IMR-90 (cell line): ENCODE results near the gene OR2H1. TPM values are rescaled to one million over a fixed set of nuclear protein-coding genes. Genes with fewer than 3 reads are reported as not detected.

Experiments used
- ATAC-seq: fragments of 200-7000 bp; cut with Tn5 transposase; 2 replicates; pipeline ENCODE4 v1.9.1; 2020; ENCODE audit warnings: low read depth, mild to moderate bottlenecking, moderate library complexity
- BruUV-seq: library from RNA; stranded (reverse); fragments of 400-500 nt; replicated peaks from 2 replicates; lab custom pipeline; 2021; lab: Mats Ljungman, UMichigan
- CTCF ChIA-PET: fragments of 300-600 bp; formaldehyde crosslinking; extraction: SDS; loops from one replicate; lab custom pipeline; 2021; ENCODE audit warnings: antibody characterized with exemption; lab: Yijun Ruan, JAX
- POLR2A ChIA-PET: fragments of 300-600 bp; sonication (Branson Sonifier 250); formaldehyde crosslinking; loops from one replicate; lab custom pipeline; 2022; ENCODE audit warnings: antibody characterized with exemption; ENCODE audit not compliant: unreplicated experiment; lab: Charles Lee
- DNase-seq: peaks from one replicate; pipeline ENCODE4 v3.0.0; 2013
- H2AFZ ChIP-seq: replicated peaks from 2 replicates; pipeline ENCODE3; 2013; ENCODE audit warnings: low read length, mild to moderate bottlenecking; ENCODE audit not compliant: poor library complexity
- H2AK5ac ChIP-seq: 2 replicates; pipeline ENCODE4 v1.6.1; 2013; ENCODE audit warnings: low read depth, low read length, inconsistent platforms
- H2AK9ac ChIP-seq: replicated peaks from 2 replicates; pipeline ENCODE3; 2013; ENCODE audit warnings: mild to moderate bottlenecking, low read depth, low read length, moderate library complexity; ENCODE audit not compliant: poor library complexity
- H2BK120ac ChIP-seq: 2 replicates; pipeline ENCODE4 v1.6.1; 2013; ENCODE audit warnings: low read depth, low read length, inconsistent platforms
- H2BK15ac ChIP-seq: 3 replicates; pipeline ENCODE4 v1.6.1; 2013; ENCODE audit warnings: low read depth, low read length, inconsistent platforms
- H2BK20ac ChIP-seq: 2 replicates; pipeline ENCODE4 v1.6.1; 2013; ENCODE audit warnings: low read depth, mild to moderate bottlenecking, inconsistent platforms, low read length, moderate library complexity
- H2BK5ac ChIP-seq: 2 replicates; pipeline ENCODE4 v1.6.1; 2013; ENCODE audit warnings: mild to moderate bottlenecking, low read depth, low read length, inconsistent platforms; ENCODE audit not compliant: poor library complexity, severe bottlenecking
- H3K14ac ChIP-seq: replicated peaks from 2 replicates; pipeline ENCODE4 v1.6.1; 2013; ENCODE audit warnings: low read depth, low read length, inconsistent platforms
- H3K18ac ChIP-seq: 2 replicates; pipeline ENCODE4 v1.6.1; 2013; ENCODE audit warnings: low read depth, low read length, control low read depth
- H3K23ac ChIP-seq: 2 replicates; pipeline ENCODE4 v1.6.1; 2013; ENCODE audit warnings: low read depth, low read length, inconsistent platforms
- H3K27ac ChIP-seq: 2 replicates; pipeline ENCODE4 v1.5.1; 2013; ENCODE audit warnings: mild to moderate bottlenecking, control low read depth, low read length; ENCODE audit not compliant: insufficient read depth
- H3K27me3 ChIP-seq: 2 replicates; pipeline ENCODE4 v1.6.1; 2013; ENCODE audit warnings: low read length; ENCODE audit not compliant: control insufficient read depth, insufficient read depth
- H3K36me3 ChIP-seq: 2 replicates; pipeline ENCODE4 v1.6.1; 2013; ENCODE audit warnings: low read length, mixed read lengths; ENCODE audit not compliant: control insufficient read depth, insufficient read depth
- H3K4ac ChIP-seq: 2 replicates; pipeline ENCODE4 v1.6.1; 2013; ENCODE audit warnings: low read depth, low read length, inconsistent platforms
- H3K4me1 ChIP-seq: 2 replicates; pipeline ENCODE4 v1.6.1; 2013; ENCODE audit warnings: low read length, mixed read lengths; ENCODE audit not compliant: control insufficient read depth, insufficient read depth
- H3K4me2 ChIP-seq: 2 replicates; pipeline ENCODE4 v1.6.1; 2013; ENCODE audit warnings: low read depth, mild to moderate bottlenecking, control low read depth, low read length, moderate library complexity
- H3K4me3 ChIP-seq: 2 replicates; pipeline ENCODE4 v1.5.1; 2013; ENCODE audit warnings: low read depth, mild to moderate bottlenecking, control low read depth, low read length, moderate library complexity; ENCODE audit not compliant: insufficient read depth
- H3K56ac ChIP-seq: 2 replicates; pipeline ENCODE4 v1.6.1; 2013; ENCODE audit warnings: low read length, inconsistent platforms; ENCODE audit not compliant: insufficient read depth; ENCODE audit errors: extremely low read depth
- H3K79me1 ChIP-seq, 2 experiments: 2 replicates each; pipeline ENCODE4 v1.6.1; 2013; ENCODE audit warnings: low read length in 2 of 2, inconsistent platforms in 1 of 2, low read depth in 1 of 2
- H3K9ac ChIP-seq: 2 replicates; pipeline ENCODE4 v1.6.1; 2013; ENCODE audit warnings: low read depth, low read length, control low read depth
- H3K9me1 ChIP-seq: 2 replicates; pipeline ENCODE4 v1.6.1; 2013; ENCODE audit warnings: low read length, inconsistent platforms; ENCODE audit not compliant: insufficient read depth
- H3K9me3 ChIP-seq: 2 replicates; pipeline ENCODE4 v1.6.1; 2013; ENCODE audit warnings: low read length; ENCODE audit not compliant: control insufficient read depth, insufficient read depth
- H4K20me1 ChIP-seq: 2 replicates; pipeline ENCODE4 v1.6.1; 2013; ENCODE audit warnings: low read length, inconsistent platforms; ENCODE audit not compliant: insufficient read depth
- H4K5ac ChIP-seq: 2 replicates; pipeline ENCODE4 v1.6.1; 2013; ENCODE audit warnings: mild to moderate bottlenecking, low read depth, low read length, control low read depth
- H4K8ac ChIP-seq, 2 experiments: 2 replicates each; pipeline ENCODE4 v1.6.1; 2013; ENCODE audit warnings: low read depth in 2 of 2, low read length in 2 of 2, control low read depth in 1 of 2, inconsistent platforms in 1 of 2
- H4K91ac ChIP-seq: 2 replicates; pipeline ENCODE4 v1.6.1; 2013; ENCODE audit warnings: low read depth, low read length, inconsistent platforms; ENCODE audit not compliant: insufficient read depth
- BHLHE40 ChIP-seq: fragments of 150-350 bp; IDR thresholded peaks from 2 replicates; pipeline ENCODE4 v1.6.1; 2016; ENCODE audit warnings: mild to moderate bottlenecking, low read depth, low read length
- CEBPB ChIP-seq: IDR thresholded peaks from 2 replicates; pipeline ENCODE4 v1.6.1; 2012; ENCODE audit warnings: low read depth, low read length, improper control_type of control experiment
- FOS ChIP-seq: fragments of 150-350 bp; IDR thresholded peaks from 2 replicates; pipeline ENCODE4 v1.6.1; 2016; ENCODE audit warnings: low read depth, low read length
- MAFK ChIP-seq: IDR thresholded peaks from 2 replicates; pipeline ENCODE4 v1.6.1; 2012; ENCODE audit warnings: low read depth, low read length, improper control_type of control experiment
- MAZ ChIP-seq: IDR thresholded peaks from 2 replicates; pipeline ENCODE4 v1.6.1; 2012; ENCODE audit warnings: low read depth, mild to moderate bottlenecking, low read length, improper control_type of control experiment, moderate library complexity, borderline replicate concordance
- MXI1 ChIP-seq: IDR thresholded peaks from 2 replicates; pipeline ENCODE4 v1.6.1; 2012; ENCODE audit warnings: low read depth, mild to moderate bottlenecking, low read length, moderate library complexity, borderline replicate concordance
- NFE2L2 ChIP-seq: fragments of 150-350 bp; IDR thresholded peaks from 2 replicates; pipeline ENCODE4 v1.6.1; 2016; ENCODE audit warnings: low read depth, mild to moderate bottlenecking, low read length
- POLR2A ChIP-seq: IDR thresholded peaks from 2 replicates; pipeline ENCODE4 v1.6.1; 2012; ENCODE audit warnings: mild to moderate bottlenecking, low read depth, low read length
- RAD21 ChIP-seq: IDR thresholded peaks from 2 replicates; pipeline ENCODE4 v1.6.1; 2012; ENCODE audit warnings: low read length, improper control_type of control experiment
- RCOR1 ChIP-seq: IDR thresholded peaks from 2 replicates; pipeline ENCODE4 v1.6.1; 2012; ENCODE audit warnings: mild to moderate bottlenecking, low read length, improper control_type of control experiment; ENCODE audit not compliant: insufficient replicate concordance
- SMC3 ChIP-seq: fragments of 150-350 bp; IDR thresholded peaks from 2 replicates; pipeline ENCODE4 v1.6.1; 2016; ENCODE audit warnings: low read depth, mild to moderate bottlenecking, antibody characterized with exemption, low read length, moderate library complexity
- WGBS, 2 experiments: methylation state at CpG; one replicate each; pipeline versions ENCODE4 v1.1.5 to v1.1.7; 2013; ENCODE audit warnings: missing lambda C conversion rate in 2 of 2; ENCODE audit not compliant: insufficient read length in 1 of 2; ENCODE audit errors: extremely low coverage in 2 of 2; 5-methylcytosine and 5-hydroxymethylcytosine counted together
- dilution Hi-C: fragments of 300-500 bp; cut with HindIII; formaldehyde crosslinking; loops from one replicate; pipeline ENCODE4 v1.14.3; 2018; ENCODE audit warnings: low sequenced_read_pairs; ENCODE audit not compliant: unreplicated experiment
- in situ Hi-C: fragments of 300-500 bp; cut with MboI; formaldehyde crosslinking; loops from 3 replicates; pipeline ENCODE4 v1.14.3; 2019; ENCODE audit warnings: low sequenced_read_pairs, inconsistent platforms, mixed read lengths
- intact Hi-C: fragments of 100-400 bp; cut with micrococcal nuclease; formaldehyde crosslinking; loops from 2 replicates; pipeline ENCODE4 v1.10.0; 2022
- polyA plus RNA-seq, 3 experiments: library from polyadenylated mRNA; depleted of rRNA; stranded (reverse); fragments of >200 nt; gene quantifications; 2 replicates each; pipeline ENCODE4 v1.2.3, GENCODE V29; 2012; ENCODE audit warnings: low replicate concordance in 1 of 3
- total RNA-seq: library from RNA; depleted of rRNA; stranded (reverse); fragments of >200 nt; gene quantifications from 2 replicates; pipeline ENCODE4 v1.2.3, GENCODE V29; 2012
- TF ChIP-seq, protein P1 (sequence below): fragments of 150-350 bp; IDR thresholded peaks from 2 replicates; pipeline ENCODE4 v1.6.1; 2016; ENCODE audit warnings: low read depth, mild to moderate bottlenecking, low read length, moderate library complexity, borderline replicate concordance
- TF ChIP-seq, protein P2 (sequence below): fragments of 150-350 bp; IDR thresholded peaks from 2 replicates; pipeline ENCODE4 v1.6.1; 2017; ENCODE audit warnings: mild to moderate bottlenecking, antibody characterized with exemption, low read length, low read depth

The OR2H1 gene
- total and polyA plus RNA-seq, 2 of the 4 experiments (the other 2 are of a cell fraction): not detected

DNA sequence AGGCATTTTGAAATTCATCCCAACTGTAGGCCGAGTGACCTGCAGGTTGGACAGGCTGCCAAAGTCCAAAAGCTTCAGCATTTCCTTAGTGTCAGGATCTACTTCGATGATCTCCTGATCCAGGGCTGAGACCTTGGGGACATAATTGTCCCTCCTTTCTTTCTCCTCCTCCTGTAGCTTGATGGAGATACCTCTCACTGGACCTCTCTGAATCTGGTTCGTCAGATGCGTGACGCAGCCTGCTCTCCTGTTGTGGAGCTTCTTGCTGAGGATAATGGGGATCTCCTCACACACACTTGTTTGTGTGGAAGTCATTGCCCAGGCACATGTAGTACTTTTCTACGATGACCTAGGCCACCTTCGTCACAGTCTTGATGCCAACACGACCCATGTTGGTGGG, 32.3 kb downstream of the OR2H1 start:
- intact Hi-C loops: no loop called here
- Histone ChIP-seq H2AK9ac (no peak overlapping the region), H4K8ac (no peak overlapping the region), H4K20me1 (no peaks in the 10 kb centered on the region), H2BK120ac (no peak overlapping the region), H2BK15ac (no peak overlapping the region), H3K18ac (no peak overlapping the region), H3K27me3 (no peaks in the 10 kb centered on the region), H2AFZ (no peak overlapping the region), H4K91ac (no peak overlapping the region), H2AK5ac (no peak overlapping the region), H2BK5ac (no peak overlapping the region), H3K9me1 (no peaks in the 10 kb centered on the region), H3K27ac (no peak overlapping the region), H3K14ac (no peak overlapping the region), H3K56ac (no peak overlapping the region), H3K4me1 (no peaks in the 10 kb centered on the region), H3K9ac (no peak overlapping the region), H3K4me2 (no peak overlapping the region), H3K9me3 (peaks cover 11% of the 10 kb centered on the region), H3K4ac (no peak overlapping the region), H2BK20ac (no peak overlapping the region), H3K23ac (no peak overlapping the region), H4K5ac (no peak overlapping the region), H3K4me3 (no peak overlapping the region), H3K79me1 (no peaks in the 10 kb centered on the region), H3K36me3 (no peaks in the 10 kb centered on the region)
- WGBS, 2 experiments: 67% methylated on average over 1 of the region's 8 CpGs; no CpG with 5 or more reads in 1 of the 2 experiments
- TF ChIP-seq RCOR1: no peak
- TF ChIP-seq, protein P1, sequence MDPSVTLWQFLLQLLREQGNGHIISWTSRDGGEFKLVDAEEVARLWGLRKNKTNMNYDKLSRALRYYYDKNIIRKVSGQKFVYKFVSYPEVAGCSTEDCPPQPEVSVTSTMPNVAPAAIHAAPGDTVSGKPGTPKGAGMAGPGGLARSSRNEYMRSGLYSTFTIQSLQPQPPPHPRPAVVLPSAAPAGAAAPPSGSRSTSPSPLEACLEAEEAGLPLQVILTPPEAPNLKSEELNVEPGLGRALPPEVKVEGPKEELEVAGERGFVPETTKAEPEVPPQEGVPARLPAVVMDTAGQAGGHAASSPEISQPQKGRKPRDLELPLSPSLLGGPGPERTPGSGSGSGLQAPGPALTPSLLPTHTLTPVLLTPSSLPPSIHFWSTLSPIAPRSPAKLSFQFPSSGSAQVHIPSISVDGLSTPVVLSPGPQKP: no peak
- no peak for TF ChIP-seq CEBPB
- no peak for TF ChIP-seq MAZ
- TF ChIP-seq BHLHE40: no peak
- no peak for TF ChIP-seq FOS
- TF ChIP-seq POLR2A: no peak
- TF ChIP-seq, protein P2, sequence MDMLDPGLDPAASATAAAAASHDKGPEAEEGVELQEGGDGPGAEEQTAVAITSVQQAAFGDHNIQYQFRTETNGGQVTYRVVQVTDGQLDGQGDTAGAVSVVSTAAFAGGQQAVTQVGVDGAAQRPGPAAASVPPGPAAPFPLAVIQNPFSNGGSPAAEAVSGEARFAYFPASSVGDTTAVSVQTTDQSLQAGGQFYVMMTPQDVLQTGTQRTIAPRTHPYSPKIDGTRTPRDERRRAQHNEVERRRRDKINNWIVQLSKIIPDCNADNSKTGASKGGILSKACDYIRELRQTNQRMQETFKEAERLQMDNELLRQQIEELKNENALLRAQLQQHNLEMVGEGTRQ: no peak
- TF ChIP-seq SMC3: no peak
- TF ChIP-seq MAFK: no peak
- TF ChIP-seq MXI1: no peak
- TF ChIP-seq RAD21: no peak
- no peak for TF ChIP-seq NFE2L2
- in situ Hi-C loops: no loop called here
- CTCF ChIA-PET: no interaction called here
- dilution Hi-C loops: no loop called here
- no TSS peak for BruUV-seq
- ATAC-seq: no peak
- POLR2A ChIA-PET: no interaction called here
- DNase-seq: no peak
